Measurements from ENCODE around the gene IL17C. TPM values are rescaled to one million over a fixed set of nuclear protein-coding genes. Genes with fewer than 3 reads are reported as not detected.
"Not testable (repeated sequence)": the region's sequence is repeated elsewhere in the genome, so short reads cannot be mapped to it uniquely, and the experiment has no call there.

Gene IL17C
- total and polyA plus RNA-seq, 11 donors, result not detected

GRCh38 chr16:88665148-88665547 is 26.8 kb downstream of the IL17C start:
- H3K9me3 ChIP-seq, result no peaks in the 10 kb centered on the region
- no peak overlapping the region for H3K4me3 ChIP-seq
- 17 to 35% (median 32%) methylated on average over 4 of the region's 4 CpGs for WGBS, 4 donors
- peak overlapping the region in 7 of 12 donors; percentile 11 to 37 (median 24) for H3K27ac ChIP-seq
- DNase-seq (peak in 2 of 5 donors; percentile 55 to 61), ATAC-seq (peak in 1 of 4 donors; percentile 40)
- H3K4me1 ChIP-seq, result peaks cover 0 to 32% (median 25%) of the 10 kb centered on the region in 12 donors
- intact Hi-C loops (cut with DNase I), result no loop called here
- TF ChIP-seq POLR2A (IDR thresholded peaks at IDR 0.05) (no peak), CTCF (IDR thresholded peaks at IDR 0.05) (no peak)
- H3K27me3 ChIP-seq, result no peaks in the 10 kb centered on the region
- H3K36me3 ChIP-seq, result peaks cover 0 to 3% (median 0%) of the 10 kb centered on the region in 9 donors

GRCh38 chr16:88665570-88665969 is 27.2 kb downstream of the IL17C start:
- DNase-seq (no peak), ATAC-seq (no peak)
- Histone ChIP-seq H3K4me3 (no peak overlapping the region), H3K4me1 (peaks cover 0 to 32% (median 25%) of the 10 kb centered on the region in 12 donors), H3K27me3 (no peaks in the 10 kb centered on the region), H3K9me3 (no peaks in the 10 kb centered on the region), H3K36me3 (peaks cover 0 to 3% (median 0%) of the 10 kb centered on the region in 9 donors), H3K27ac (peak overlapping the region in 3 of 12 donors; percentile 11 to 37 (median 14))
- WGBS, 4 donors, result 81 to 89% (median 86%) methylated on average over 3 of the region's 3 CpGs
- TF ChIP-seq CTCF (IDR thresholded peaks at IDR 0.05) (no peak), POLR2A (IDR thresholded peaks at IDR 0.05) (no peak)
- intact Hi-C loops (cut with DNase I), result no loop called here

DNA sequence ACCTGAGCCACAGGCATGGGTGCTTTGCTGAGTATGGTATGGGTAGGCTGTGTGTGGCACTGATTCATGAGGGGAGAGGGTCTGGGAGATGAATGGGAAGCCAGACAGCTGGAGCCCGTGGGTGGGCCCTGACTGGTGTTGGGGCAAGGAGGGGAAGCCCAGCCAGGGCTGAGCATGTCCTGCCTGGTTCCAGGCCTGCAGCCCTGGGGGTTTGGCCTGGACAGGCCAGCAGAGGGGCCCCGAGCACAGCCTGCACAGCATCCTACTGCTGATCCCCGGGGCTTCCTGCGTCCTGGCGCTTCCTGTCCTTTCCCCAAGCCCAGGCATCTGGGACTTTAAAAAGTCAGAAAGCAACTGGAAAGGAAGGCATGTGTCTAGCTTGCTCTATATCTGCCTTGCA is 29.1 kb downstream of the IL17C start:
- no peak for DNase-seq
- intact Hi-C loops (cut with DNase I), result no loop called here
- ATAC-seq, result no peak
- no peaks in the 10 kb centered on the region for H3K27me3 ChIP-seq
- peaks cover 0 to 3% (median 0%) of the 10 kb centered on the region in 9 donors for H3K36me3 ChIP-seq
- TF ChIP-seq CTCF (IDR thresholded peaks at IDR 0.05) (peak in 3 of 12 donors; percentile 6 to 10 (median 8)), POLR2A (IDR thresholded peaks at IDR 0.05) (no peak)
- no peaks in the 10 kb centered on the region for H3K9me3 ChIP-seq
- WGBS, 4 donors, result 53 to 63% (median 54%) methylated on average over 4 to 5 of the region's 5 CpGs
- no peak overlapping the region for H3K4me3 ChIP-seq
- H3K4me1 ChIP-seq, result peaks cover 0 to 31% (median 18%) of the 10 kb centered on the region in 12 donors
- H3K27ac ChIP-seq, result no peak overlapping the region

DNA sequence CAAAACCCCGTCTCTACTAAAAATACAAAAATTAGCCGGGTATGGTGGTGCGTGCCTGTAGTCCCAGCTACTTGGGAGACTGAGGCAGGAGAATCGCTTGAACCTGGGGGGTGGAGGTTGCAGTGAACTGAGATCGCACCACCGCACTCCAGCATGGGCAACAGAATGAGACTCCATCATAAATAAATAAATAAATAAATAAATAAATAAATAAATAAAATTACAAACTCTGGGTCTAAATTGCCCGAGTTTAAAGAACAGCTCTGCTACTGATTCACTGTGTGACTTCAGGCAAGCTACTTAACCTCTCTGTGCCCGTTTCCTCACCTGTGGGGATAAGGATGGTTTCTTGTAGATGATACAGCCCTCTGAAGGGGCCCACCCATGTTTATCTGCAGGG is 31.1 kb downstream of the IL17C start:
- ATAC-seq; H3K9me3 ChIP-seq; H3K4me3 ChIP-seq; H3K27me3 ChIP-seq; H3K27ac ChIP-seq; DNase-seq; intact Hi-C loops (cut with DNase I); H3K36me3 ChIP-seq: not testable (repeated sequence)
- 90 to 95% (median 93%) methylated on average over 8 of the region's 8 CpGs for WGBS, 4 donors
- H3K4me1 ChIP-seq, result peaks cover 0 to 37% (median 20%) of the 10 kb centered on the region in 12 donors

DNA sequence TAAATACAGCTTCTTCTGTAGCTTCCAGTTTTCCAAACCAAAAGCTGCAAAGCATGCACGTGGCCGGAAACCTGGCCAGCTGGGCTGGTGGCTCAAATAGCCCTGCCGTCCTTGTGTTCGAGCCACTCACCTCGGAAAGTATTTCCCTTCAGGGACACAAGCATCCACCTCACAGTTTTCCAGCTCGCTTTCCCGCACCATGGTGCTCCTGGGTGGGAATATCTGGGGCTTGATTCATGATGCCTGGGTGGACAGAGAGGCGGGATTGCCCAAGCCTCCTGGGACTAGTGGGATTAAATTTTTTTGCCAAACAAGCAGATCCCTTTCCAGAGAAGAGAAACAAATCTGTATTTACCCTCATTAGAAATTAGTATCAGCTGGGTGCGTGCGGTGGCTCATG is 31.6 kb downstream of the IL17C start:
- peaks cover 0 to 3% (median 0%) of the 10 kb centered on the region in 9 donors for H3K36me3 ChIP-seq
- peaks cover 0 to 37% (median 17%) of the 10 kb centered on the region in 12 donors for H3K4me1 ChIP-seq
- WGBS, 4 donors, result 79 to 92% (median 83%) methylated on average over 10 of the region's 10 CpGs
- intact Hi-C loops (cut with DNase I), result no loop called here
- no peak overlapping the region for H3K27ac ChIP-seq
- no peaks in the 10 kb centered on the region for H3K9me3 ChIP-seq
- no peak overlapping the region for H3K4me3 ChIP-seq
- TF ChIP-seq CTCF (IDR thresholded peaks at IDR 0.05) (no peak), POLR2A (IDR thresholded peaks at IDR 0.05) (no peak)
- ATAC-seq (no peak), DNase-seq (no peak)
- no peaks in the 10 kb centered on the region for H3K27me3 ChIP-seq
